Stimulated activated CD4-positive, alpha-beta T cell treated with anti-CD3 and anti-CD28 coated beads, Interleukin-1b, Interleukin-23, amount 100 ng/mL, for 48 hours (primary cell): ENCODE measurements around the gene AIFM3.
"Not testable (repeated sequence)": the region's sequence is repeated elsewhere in the genome, so short reads cannot be mapped to it uniquely, and the experiment has no call there.

ENCODE experiments used
- DNase-seq: peaks from one replicate; pipeline ENCODE4 v3.0.0-alpha.2; 2020

The AIFM3 gene

DNA sequence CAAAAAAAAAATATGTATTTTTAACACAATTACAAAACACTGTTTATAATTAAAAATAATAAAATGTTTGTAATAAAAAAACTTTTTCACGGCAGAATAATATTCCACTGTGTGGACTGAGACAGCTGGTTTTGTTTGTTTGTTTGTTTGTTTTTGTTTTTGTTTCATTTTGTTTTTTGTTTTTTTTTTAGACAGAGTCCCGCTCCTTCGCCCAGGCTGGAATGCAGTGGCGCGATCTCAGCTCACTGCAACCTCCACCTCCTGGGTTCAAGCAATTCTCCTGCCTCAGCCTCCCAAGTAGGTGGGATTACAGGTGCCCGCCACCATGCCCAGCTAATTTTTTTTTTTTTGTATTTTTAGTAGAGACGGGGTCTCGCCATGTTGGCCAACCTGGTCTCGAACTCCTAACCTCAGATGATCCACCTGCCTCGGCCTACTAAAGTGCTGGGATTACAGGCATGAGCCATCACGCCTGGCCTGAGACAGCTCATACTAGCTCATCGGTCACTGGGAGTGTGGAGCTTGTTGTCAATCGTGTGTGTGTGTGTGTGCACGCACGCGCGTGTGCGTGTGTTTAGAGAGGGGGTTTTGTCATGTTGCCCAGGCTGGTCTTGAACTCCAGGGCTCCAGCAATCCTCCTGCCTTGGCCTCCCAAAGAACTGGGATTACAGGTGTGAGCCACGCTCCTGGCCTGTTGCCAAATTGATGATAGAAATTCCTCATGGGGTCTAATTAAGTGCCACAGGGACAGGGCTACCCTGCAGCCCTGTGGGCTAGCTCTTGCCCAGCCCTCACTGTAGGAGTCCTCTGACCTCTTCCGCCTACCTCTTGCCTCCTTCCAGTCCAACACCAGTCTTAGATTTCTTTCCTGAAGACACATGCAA is 7.2 kb upstream of the AIFM3 start:
- DNase-seq: no peak

- no peak for DNase-seq
These were observed 6.4 kb upstream of the AIFM3 start for GRCh38 chr22:20960609-20961008.

GRCh38 chr22:20962491-20962945 is 4.5 kb upstream of the AIFM3 start:
- DNase-seq: no peak

DNA sequence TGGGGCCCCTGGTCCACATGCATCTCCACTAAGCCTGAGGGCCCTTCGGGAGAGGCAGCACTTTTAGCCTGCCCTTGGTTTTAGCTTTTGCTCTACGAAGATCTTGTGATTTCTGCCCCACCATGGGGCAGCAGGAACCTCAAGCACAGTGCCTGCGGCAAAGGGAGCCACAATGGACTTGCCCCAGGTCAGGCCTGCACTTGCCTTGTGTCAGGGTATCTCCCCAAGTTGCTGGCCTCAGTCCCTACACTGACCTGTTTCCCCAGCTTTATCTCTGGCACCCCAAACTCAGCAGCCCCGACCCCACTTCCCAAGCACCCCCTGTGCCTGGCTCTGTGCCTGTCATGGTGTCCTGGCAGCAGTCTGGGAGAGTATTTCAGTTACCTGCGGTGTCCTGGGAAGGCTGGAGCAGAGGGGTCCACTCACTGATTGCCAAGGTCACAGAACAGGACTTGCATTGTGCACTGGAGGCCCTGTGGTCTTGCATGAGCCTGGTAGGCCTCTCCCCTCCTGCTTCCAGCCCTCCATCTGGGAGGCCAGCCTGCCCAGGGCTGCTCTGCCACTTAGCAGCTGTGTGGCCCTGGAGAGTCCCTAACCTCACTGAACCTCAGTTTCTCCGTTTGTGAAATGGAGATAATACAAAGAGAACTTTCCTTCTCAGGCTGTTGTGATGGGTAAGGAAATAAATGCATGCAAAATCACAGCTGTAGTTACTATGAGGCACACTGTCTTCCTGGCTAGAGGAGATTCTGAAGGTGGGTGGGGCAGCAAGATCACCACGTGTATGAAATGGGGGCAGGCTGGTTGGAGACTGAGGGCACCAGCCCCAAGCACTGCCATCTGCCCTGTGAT is 3.6 kb upstream of the AIFM3 start:
- no peak for DNase-seq

- DNase-seq: no peak
These were observed 2.8 kb upstream of the AIFM3 start for GRCh38 chr22:20964090-20964798.

DNA sequence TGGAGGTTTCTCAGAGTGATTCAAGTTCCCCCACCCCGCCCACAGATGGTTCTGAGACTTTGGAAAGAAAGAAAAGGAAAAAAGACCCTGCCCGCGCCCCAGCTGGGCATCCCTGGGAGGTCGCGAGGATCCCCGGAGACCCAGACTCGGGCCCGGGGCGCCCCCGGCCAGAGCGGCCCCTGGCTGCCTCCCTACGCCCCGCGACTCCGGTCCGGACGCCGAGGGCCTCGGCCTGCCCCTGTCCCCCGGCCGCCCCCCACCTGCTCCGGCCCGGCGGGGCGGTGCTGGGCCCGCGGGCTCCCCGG is 2.3 kb upstream of the AIFM3 start:
- DNase-seq: no peak

DNA sequence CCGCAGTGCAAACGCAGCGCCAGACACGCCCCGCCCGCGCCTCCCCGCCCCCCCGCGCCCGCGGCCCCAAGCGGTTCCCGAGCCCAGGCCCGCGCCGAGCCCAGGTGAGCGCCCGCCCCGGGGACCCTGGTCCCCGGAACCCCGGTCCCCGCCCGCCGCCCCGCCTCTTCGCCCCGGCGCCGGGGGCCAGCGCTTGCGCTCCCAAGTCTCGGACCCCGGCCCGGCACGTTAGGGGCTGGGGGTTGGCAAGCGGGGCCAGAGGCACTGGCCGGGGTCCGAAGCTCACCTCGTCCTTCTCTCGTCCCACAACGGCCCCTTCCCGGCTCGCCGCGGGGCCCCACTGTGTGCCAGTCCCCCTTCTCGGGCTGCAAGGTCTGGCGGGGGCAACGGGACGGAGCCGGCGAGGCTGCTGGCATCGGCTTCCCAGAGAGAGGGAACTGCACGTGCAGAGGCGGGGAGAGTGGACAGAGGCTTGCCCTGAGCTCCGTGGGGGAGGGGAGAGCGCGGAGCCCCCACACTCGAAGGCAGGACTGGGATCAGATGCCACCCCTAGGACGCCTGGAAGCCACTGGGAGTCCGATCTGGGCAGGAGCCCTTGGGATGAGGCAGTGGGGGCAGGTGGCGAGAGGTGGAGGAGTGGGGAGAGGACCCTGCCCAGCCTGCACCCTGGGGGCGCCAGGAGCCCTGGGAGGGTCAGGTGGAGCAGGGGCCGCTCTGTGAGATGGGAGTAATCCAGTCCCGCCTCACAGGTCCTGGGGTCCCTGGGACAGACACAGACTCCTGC is 1.8 kb upstream of the AIFM3 start:
- DNase-seq: no peak

DNA sequence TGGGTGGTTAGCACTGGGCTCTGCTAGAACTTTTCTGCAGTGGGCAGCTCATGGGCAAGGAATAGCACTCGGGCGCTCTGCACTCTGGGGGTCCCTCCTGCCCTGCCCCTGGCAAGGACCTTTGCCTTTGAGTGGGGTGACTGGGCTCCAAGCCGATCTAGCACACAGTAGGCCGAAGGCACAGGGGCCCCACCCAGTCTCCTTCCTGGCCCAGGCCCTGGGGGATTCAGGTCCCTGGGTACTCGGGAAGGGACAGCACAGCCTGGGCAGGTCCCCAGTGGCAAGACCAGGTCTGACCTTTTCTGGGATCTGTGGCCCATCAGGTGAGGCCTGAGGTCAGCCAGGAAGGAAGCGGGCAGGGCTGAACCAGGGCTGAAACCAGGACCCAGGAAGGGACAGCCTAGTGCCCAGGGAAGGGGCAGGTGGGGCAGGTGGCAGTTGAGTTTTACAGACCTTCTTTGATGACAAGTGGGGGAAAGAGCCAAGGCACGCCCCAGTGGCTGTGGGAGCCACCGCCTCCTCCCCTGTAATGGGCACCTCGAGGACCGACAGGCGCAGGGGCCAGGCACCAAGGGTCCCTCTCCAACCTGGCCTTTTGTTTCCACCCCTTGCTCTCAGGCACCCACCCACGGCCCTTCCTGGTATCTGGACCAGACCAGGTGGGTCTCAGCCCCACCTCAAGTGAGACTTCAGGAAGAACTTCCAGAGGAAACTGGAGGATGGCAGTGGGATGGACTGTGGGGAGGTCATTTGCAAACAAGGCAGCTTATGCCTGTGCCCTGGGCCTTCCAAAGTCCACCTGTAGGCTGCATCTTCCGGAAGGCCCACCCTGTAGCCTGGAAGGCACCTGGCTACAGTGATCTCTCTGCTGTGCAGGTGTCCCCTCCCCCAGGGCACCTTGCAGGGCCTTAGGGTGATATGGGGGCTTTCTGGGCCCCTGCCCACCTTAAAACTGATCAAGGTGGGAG is 883 bp upstream of the AIFM3 start:
- DNase-seq: no peak

GRCh38 chr22:20967697-20968211 is 699 bp downstream of the AIFM3 start:
- no peak for DNase-seq

DNA sequence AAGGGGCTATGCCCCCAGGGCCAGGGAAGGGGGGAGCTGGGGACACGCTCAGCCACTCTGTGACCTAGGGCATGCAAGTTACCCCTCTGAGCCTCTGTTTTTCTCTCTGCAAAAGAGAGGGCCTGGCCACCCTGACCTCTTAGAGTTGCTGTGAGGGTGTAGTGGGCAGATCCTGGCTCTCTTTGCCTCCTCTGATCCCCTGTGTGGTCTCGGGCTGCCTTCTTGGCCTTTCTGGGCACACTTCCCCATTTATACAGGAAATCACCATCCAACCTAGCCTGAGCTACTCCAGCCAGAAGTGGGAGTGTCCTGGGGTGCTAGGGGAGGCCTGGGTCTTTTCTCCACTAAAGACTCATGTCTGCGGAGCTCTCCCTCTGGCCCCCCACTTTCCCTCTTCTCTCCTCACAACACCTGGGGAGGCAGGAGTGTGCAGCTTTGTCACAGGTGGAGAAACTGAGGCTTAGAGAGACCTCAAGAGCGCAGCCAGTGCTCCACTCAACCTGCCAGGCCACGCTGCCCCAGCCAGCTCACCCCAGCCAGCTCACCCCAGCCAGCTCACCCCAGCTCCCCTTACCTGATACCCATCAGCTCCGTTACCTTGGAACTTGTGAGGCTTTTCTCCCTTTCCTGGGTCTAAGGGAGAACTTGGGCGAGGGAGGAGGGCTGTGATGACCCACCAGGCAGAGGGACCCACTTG is 1.4 kb downstream of the AIFM3 start:
- DNase-seq: no peak

GRCh38 chr22:20970939-20971657 is 4.0 kb downstream of the AIFM3 start:
- DNase-seq: no peak

DNA sequence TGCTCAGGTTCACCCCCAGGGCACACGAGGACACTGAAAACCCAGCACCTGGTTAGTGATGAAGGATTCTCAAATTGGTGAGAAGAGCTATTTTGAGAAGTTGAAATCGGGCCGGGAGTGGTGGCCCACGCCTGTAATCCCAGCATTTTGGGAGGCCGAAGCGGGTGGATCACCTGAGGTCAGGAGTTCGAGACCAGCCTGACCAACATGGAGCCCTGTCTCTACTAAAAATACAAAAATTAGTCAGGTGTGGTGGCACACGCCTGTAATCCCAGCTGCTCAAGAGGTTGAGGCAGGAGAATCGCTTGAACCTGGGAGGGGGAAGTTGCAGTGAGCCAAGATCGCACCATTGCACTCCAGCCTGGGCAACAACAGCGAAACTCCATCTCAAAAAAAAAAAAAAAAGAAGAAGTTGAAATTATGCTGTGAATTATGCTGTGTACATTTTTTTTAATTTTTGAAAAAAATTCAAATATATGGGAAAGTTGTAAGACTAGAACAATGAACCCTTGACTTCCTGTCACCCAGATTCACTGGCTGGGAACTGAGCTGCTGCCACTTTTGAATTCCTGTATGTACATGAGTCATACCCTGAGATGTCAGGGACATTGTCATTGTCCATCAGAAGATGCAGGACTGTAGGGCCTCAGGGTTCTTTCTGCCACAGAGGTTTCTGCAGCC is 5.1 kb downstream of the AIFM3 start:
- not testable (repeated sequence) for DNase-seq

- DNase-seq: no peak
These were observed 6.0 kb downstream of the AIFM3 start for GRCh38 chr22:20972933-20973577.

DNA sequence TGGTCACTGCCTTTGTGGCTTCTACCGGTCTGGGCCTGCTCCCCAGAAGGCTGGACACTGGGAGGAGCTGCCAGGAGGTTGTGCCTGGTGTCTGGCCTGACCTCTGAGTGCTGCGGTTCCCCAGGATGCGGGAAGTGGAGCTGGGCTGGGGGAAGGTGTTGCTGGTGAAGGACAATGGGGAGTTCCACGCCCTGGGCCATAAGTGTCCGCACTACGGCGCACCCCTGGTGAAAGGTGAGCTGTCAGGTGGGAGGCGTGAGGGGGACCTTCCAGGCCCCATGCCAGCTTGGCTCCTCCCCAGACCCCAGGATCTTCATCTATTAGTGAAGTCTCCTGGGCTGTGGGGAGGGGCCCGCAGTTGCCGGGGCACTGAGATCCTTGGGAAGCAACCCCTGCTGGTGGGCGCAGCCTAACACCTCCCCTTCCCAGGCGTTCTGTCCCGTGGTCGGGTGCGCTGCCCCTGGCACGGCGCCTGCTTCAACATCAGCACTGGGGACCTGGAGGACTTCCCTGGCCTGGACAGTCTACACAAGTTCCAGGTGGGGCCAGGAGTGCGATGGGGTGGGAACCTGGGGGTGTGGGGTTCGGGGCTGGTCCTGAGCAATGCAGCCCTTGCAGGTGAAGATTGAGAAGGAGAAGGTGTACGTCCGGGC is 6.7 kb downstream of the AIFM3 start:
- no peak for DNase-seq

DNA sequence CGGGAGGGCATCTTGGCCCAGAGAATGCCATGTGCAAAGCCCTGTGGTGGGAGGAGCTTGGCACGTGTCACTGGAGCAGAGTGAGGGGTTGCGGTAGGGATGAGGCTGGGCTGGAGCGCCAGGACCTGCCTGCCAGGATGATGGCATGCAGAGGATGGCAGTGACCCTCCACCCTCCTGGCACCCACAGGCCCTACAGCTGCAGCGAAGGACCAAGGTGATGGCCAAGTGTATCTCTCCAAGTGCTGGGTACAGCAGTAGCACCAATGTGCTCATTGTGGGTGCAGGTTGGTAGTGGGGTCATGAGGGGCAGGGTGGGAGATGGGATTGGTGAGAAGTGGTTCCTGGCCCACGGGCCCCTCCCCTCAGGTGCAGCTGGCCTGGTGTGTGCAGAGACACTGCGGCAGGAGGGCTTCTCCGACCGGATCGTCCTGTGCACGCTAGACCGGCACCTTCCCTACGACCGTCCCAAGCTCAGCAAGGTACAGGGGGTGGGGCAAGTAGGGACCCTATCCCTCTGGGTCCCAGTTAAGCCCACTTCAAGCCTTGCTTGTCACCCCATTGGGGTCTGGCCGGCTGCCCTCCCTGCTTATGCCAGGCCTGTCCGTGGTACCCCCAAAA is 7.4 kb downstream of the AIFM3 start:
- DNase-seq: no peak

- no peak for DNase-seq
These were observed 8.7 kb downstream of the AIFM3 start for GRCh38 chr22:20975541-20976290.
